Aorta (tissue), 5 donors: ENCODE results near the gene PIAS1. TPM values are rescaled to one million over a fixed set of nuclear protein-coding genes. Genes with fewer than 3 reads are reported as not detected.

Source experiments
- ATAC-seq: fragments of 200-7000 bp; cut with Tn5 transposase; one replicate; pipeline ENCODE4 v1.9.1; 2022; ENCODE audit warnings: moderate library complexity; ENCODE audit not compliant: low FRiP score
- DNase-seq, 2 donors: peaks; one replicate each; pipeline ENCODE4 v3.0.0-alpha.2; 2020
- H3K27ac ChIP-seq, 2 donors: one replicate each; pipeline ENCODE4 v1.5.1; 2013; ENCODE audit warnings: low read length in 2 of 2, mild to moderate bottlenecking in 2 of 2, moderate library complexity in 2 of 2, control low read depth in 1 of 2, inconsistent platforms in 1 of 2, low read depth in 1 of 2
- H3K27me3 ChIP-seq, 2 donors: one replicate each; pipeline ENCODE4 v1.6.1; 2013; ENCODE audit warnings: control low read depth in 1 of 2, low read length in 1 of 2, mild to moderate bottlenecking in 1 of 2, moderate library complexity in 1 of 2; ENCODE audit not compliant: insufficient read depth in 2 of 2, control insufficient read depth in 1 of 2
- H3K36me3 ChIP-seq, 2 donors: one replicate each; pipeline ENCODE4 v1.6.1; 2013; ENCODE audit warnings: control low read depth in 1 of 2, low read length in 1 of 2, mild to moderate bottlenecking in 1 of 2; ENCODE audit not compliant: insufficient read depth in 2 of 2, control insufficient read depth in 1 of 2
- H3K4me1 ChIP-seq, 2 donors: one replicate each; pipeline ENCODE4 v1.6.1; 2013; ENCODE audit warnings: low read length in 2 of 2, control low read depth in 1 of 2, mild to moderate bottlenecking in 1 of 2, moderate library complexity in 1 of 2; ENCODE audit not compliant: insufficient read depth in 2 of 2, control insufficient read depth in 1 of 2
- H3K4me3 ChIP-seq, 2 donors: one replicate each; pipeline ENCODE4 v1.5.1; 2013; ENCODE audit warnings: low read length in 2 of 2, control low read depth in 1 of 2, mild to moderate bottlenecking in 1 of 2
- H3K9me3 ChIP-seq: one replicate; pipeline ENCODE4 v1.6.1; 2013; ENCODE audit warnings: mild to moderate bottlenecking, low read length; ENCODE audit not compliant: control insufficient read depth
- WGBS, 2 donors: extraction: QIAGEN DNeasy Blood & Tissue Kit; methylation state at CpG; one replicate each; pipeline ENCODE4 v1.1.7; 2013; 5-methylcytosine and 5-hydroxymethylcytosine counted together
- intact Hi-C, 2 donors: fragments of 100-400 bp; cut with DNase I; formaldehyde crosslinking; loops; one replicate each; pipeline versions ENCODE4 v1.14.2 to v1.15.0; 2022
- polyA plus RNA-seq, 2 donors: library from polyadenylated mRNA; stranded (reverse); fragments of 200-250 nt; gene quantifications; one replicate each; pipeline ENCODE4 v1.2.3, GENCODE V29; 2013
- total RNA-seq, 2 donors: library from RNA; stranded (reverse); fragmentation: NEBNext Ultra II Directional; extraction: Animal tissue kit (Norgen Biotek cat#: 25700); gene quantifications; one replicate each; pipeline ENCODE4 v1.2.1, GENCODE V29; 2021
- donor health status: healthy with polysubstance abuse.
- donor health status: Bipolar disorder and iron deficiency.
- donor health status: DM: no; HTN: no; CAD: no.
- donor health status: DM: no; HTN: no; CAD: no.
- donor health status: DM: yes; HTN: yes; CAD: no.

Gene PIAS1
- total and polyA plus RNA-seq, 4 donors = 7.0 to 62.9 (median 28.5) TPM

GRCh38 chr15:68019814-68020525 lies 34.1 kb upstream of the PIAS1 start:
- Histone ChIP-seq H3K27ac (no peak overlapping the region), H3K36me3 (no peaks in the 10 kb centered on the region), H3K9me3 (no peaks in the 10 kb centered on the region), H3K4me3 (no peak overlapping the region), H3K27me3 (no peaks in the 10 kb centered on the region), H3K4me1 (no peaks in the 10 kb centered on the region)
- no peak for ATAC-seq
- DNase-seq = no peak
- intact Hi-C loops = no loop called here
- WGBS, 2 donors = 91 to 96% methylated on average over 9 of the region's 9 CpGs

GRCh38 chr15:68020685-68021084 lies 33.4 kb upstream of the PIAS1 start:
- no peaks in the 10 kb centered on the region for H3K36me3 ChIP-seq
- no peak overlapping the region for H3K27ac ChIP-seq
- ATAC-seq (no peak), DNase-seq (no peak)
- no peaks in the 10 kb centered on the region for H3K9me3 ChIP-seq
- 61 to 94% methylated on average over 3 of the region's 3 CpGs for WGBS, 2 donors
- no peak overlapping the region for H3K4me3 ChIP-seq
- intact Hi-C loops = no loop called here
- H3K4me1 ChIP-seq = no peaks in the 10 kb centered on the region
- no peaks in the 10 kb centered on the region for H3K27me3 ChIP-seq

- 86 to 88% methylated on average over 5 of the region's 5 CpGs for WGBS, 2 donors
- Histone ChIP-seq H3K9me3 (no peaks in the 10 kb centered on the region), H3K27me3 (no peaks in the 10 kb centered on the region), H3K36me3 (no peaks in the 10 kb centered on the region), H3K4me3 (no peak overlapping the region), H3K27ac (no peak overlapping the region), H3K4me1 (no peaks in the 10 kb centered on the region)
- intact Hi-C loops = no loop called here
- no peak for ATAC-seq
- DNase-seq = no peak
Observed at GRCh38 chr15:68022061-68022460, 32.1 kb upstream of the PIAS1 start.

GRCh38 chr15:68023307-68024101 lies 30.6 kb upstream of the PIAS1 start:
- DNase-seq = no peak
- WGBS, 2 donors = 91 to 93% methylated on average over 8 of the region's 8 CpGs
- intact Hi-C loops = no loop called here

GRCh38 chr15:68025835-68026424 lies 28.2 kb upstream of the PIAS1 start:
- DNase-seq (no peak), ATAC-seq (no peak)
- no peak overlapping the region for H3K4me3 ChIP-seq
- no peaks in the 10 kb centered on the region for H3K4me1 ChIP-seq
- H3K27me3 ChIP-seq = no peaks in the 10 kb centered on the region
- no peaks in the 10 kb centered on the region for H3K36me3 ChIP-seq
- WGBS, 2 donors = 70 to 72% methylated on average over 6 of the region's 6 CpGs
- no peaks in the 10 kb centered on the region for H3K9me3 ChIP-seq
- intact Hi-C loops = no loop called here
- no peak overlapping the region for H3K27ac ChIP-seq

More at GRCh38 chr15:68023307-68024101, 30.6 kb upstream of the PIAS1 start:
- Histone ChIP-seq H3K27me3 (no peaks in the 10 kb centered on the region), H3K36me3 (no peaks in the 10 kb centered on the region), H3K4me1 (no peaks in the 10 kb centered on the region), H3K4me3 (no peak overlapping the region), H3K9me3 (no peaks in the 10 kb centered on the region), H3K27ac (no peak overlapping the region)
- no peak for ATAC-seq

- 82 to 83% methylated on average over 9 of the region's 9 CpGs for WGBS, 2 donors
- intact Hi-C loops = no loop called here
- Histone ChIP-seq H3K4me3 (no peak overlapping the region), H3K27ac (no peak overlapping the region), H3K36me3 (no peaks in the 10 kb centered on the region), H3K27me3 (no peaks in the 10 kb centered on the region), H3K9me3 (no peaks in the 10 kb centered on the region), H3K4me1 (no peaks in the 10 kb centered on the region)
- DNase-seq = no peak
- ATAC-seq = no peak
Observed at GRCh38 chr15:68027388-68027787, 26.7 kb upstream of the PIAS1 start.

- WGBS, 2 donors = 86 to 89% methylated on average over 7 of the region's 7 CpGs
- H3K9me3 ChIP-seq = no peaks in the 10 kb centered on the region
- ATAC-seq (no peak), DNase-seq (no peak)
- no peak overlapping the region for H3K4me3 ChIP-seq
- intact Hi-C loops = no loop called here
- H3K27me3 ChIP-seq = no peaks in the 10 kb centered on the region
- H3K4me1 ChIP-seq = no peaks in the 10 kb centered on the region
- no peaks in the 10 kb centered on the region for H3K36me3 ChIP-seq
- no peak overlapping the region for H3K27ac ChIP-seq
Observed at GRCh38 chr15:68028137-68028887, 25.8 kb upstream of the PIAS1 start.

GRCh38 chr15:68028888-68029207 lies 25.3 kb upstream of the PIAS1 start:
- Histone ChIP-seq H3K36me3 (no peaks in the 10 kb centered on the region), H3K27me3 (no peaks in the 10 kb centered on the region), H3K4me3 (no peak overlapping the region), H3K4me1 (no peaks in the 10 kb centered on the region), H3K9me3 (no peaks in the 10 kb centered on the region), H3K27ac (no peak overlapping the region)
- WGBS, 2 donors = 91 to 97% methylated on average over 5 of the region's 5 CpGs
- ATAC-seq (no peak), DNase-seq (no peak)
- intact Hi-C loops = no loop called here
